OCI-LY1 (cell line): ENCODE results near the gene PLEKHG4B.

Experiments
- H2AFZ ChIP-seq: fragments of 200-600 bp; sonication (generic), shearing (Covaris generic); 2 replicates; pipeline ENCODE4 v1.6.0; 2014; ENCODE audit warnings: antibody characterized with exemption, mild to moderate bottlenecking, low read length
- H3F3A ChIP-seq: fragments of 200-600 bp; sonication (generic), shearing (Covaris generic); 2 replicates; pipeline ENCODE4 v1.6.0; 2014; ENCODE audit warnings: mild to moderate bottlenecking, antibody characterized with exemption, low read length, moderate library complexity; ENCODE audit not compliant: insufficient read depth
- H3K27ac ChIP-seq: fragments of 200-600 bp; sonication (generic); 2 replicates; pipeline ENCODE4 v1.5.1; 2014; ENCODE audit warnings: low read length, mixed run types, mild to moderate bottlenecking, low read depth; ENCODE audit not compliant: poor library complexity, severe bottlenecking
- H3K27me3 ChIP-seq: fragments of 200-600 bp; sonication (generic); 2 replicates; pipeline ENCODE4 v1.6.0; 2014; ENCODE audit warnings: antibody characterized with exemption, mild to moderate bottlenecking, low read length, moderate library complexity; ENCODE audit not compliant: insufficient read depth
- H3K36me3 ChIP-seq: fragments of 200-600 bp; sonication (generic); 2 replicates; pipeline ENCODE4 v1.6.1; 2014; ENCODE audit warnings: mild to moderate bottlenecking, antibody characterized with exemption, low read length, moderate library complexity, mixed read lengths; ENCODE audit not compliant: insufficient read depth
- H3K4me1 ChIP-seq: fragments of 200-600 bp; sonication (generic); 2 replicates; pipeline ENCODE4 v1.5.1; 2014; ENCODE audit warnings: mild to moderate bottlenecking, low read length, moderate library complexity; ENCODE audit not compliant: insufficient read depth, severe bottlenecking
- H3K4me2 ChIP-seq: fragments of 200-600 bp; sonication (generic), shearing (Covaris generic); 2 replicates; pipeline ENCODE4 v1.6.1; 2014; ENCODE audit warnings: low read length
- H3K4me3 ChIP-seq: fragments of 200-600 bp; sonication (generic); 2 replicates; pipeline ENCODE4 v1.5.1; 2014; ENCODE audit warnings: low read length, low read depth, mild to moderate bottlenecking, mixed read lengths; ENCODE audit not compliant: poor library complexity, severe bottlenecking
- H3K79me2 ChIP-seq: fragments of 200-600 bp; shearing (Covaris generic); 2 replicates; pipeline ENCODE4 v1.6.1; 2016; ENCODE audit warnings: mixed run types, low read length, mixed read lengths; ENCODE audit not compliant: insufficient read depth
- H3K9ac ChIP-seq: fragments of 200-600 bp; sonication (generic), shearing (Covaris generic); 2 replicates; pipeline ENCODE4 v1.6.1; 2014; ENCODE audit warnings: mild to moderate bottlenecking, low read length, mixed read lengths
- H3K9me2 ChIP-seq: fragments of 200-600 bp; sonication (generic), shearing (Covaris generic); 2 replicates; pipeline ENCODE4 v1.6.1; 2014; ENCODE audit warnings: low read depth, mild to moderate bottlenecking, low read length, mixed read lengths
- H3K9me3 ChIP-seq: fragments of 200-600 bp; shearing (Covaris generic); 2 replicates; pipeline ENCODE4 v1.6.1; 2014; ENCODE audit warnings: low read length, mixed read lengths
- H4K20me1 ChIP-seq: fragments of 200-600 bp; sonication (generic), shearing (Covaris generic); 2 replicates; pipeline ENCODE4 v1.6.0; 2016; ENCODE audit warnings: mild to moderate bottlenecking, low read length; ENCODE audit not compliant: insufficient read depth
- EZH2 ChIP-seq: fragments of 200-600 bp; sonication (generic), shearing (Covaris generic); IDR thresholded peaks from 2 replicates; pipeline ENCODE4 v1.8.0; 2017; ENCODE audit warnings: borderline replicate concordance, mixed run types, mild to moderate bottlenecking, antibody characterized with exemption, low read length, moderate library complexity, mixed read lengths
- TF ChIP-seq, protein P1 (sequence below): fragments of 200-600 bp; sonication (generic), shearing (Covaris generic); IDR thresholded peaks from 2 replicates; pipeline ENCODE4 v1.5.1; 2017; ENCODE audit warnings: mild to moderate bottlenecking, antibody characterized with exemption, low read length, moderate library complexity, mixed read lengths

PLEKHG4B gene

GRCh38 chr5:105504-106070, 13.6 kb downstream of the PLEKHG4B start:
- no peak overlapping the region for H3K4me2 ChIP-seq
- H3K79me2 ChIP-seq = no peaks in the 10 kb centered on the region
- no peaks in the 10 kb centered on the region for H3K27me3 ChIP-seq

GRCh38 chr5:106587-106986, 14.6 kb downstream of the PLEKHG4B start:
- H3K4me3 ChIP-seq = no peak overlapping the region
- no peaks in the 10 kb centered on the region for H3K27me3 ChIP-seq
- H3K4me2 ChIP-seq = no peak overlapping the region
- no peaks in the 10 kb centered on the region for H3K36me3 ChIP-seq
- H3K9me3 ChIP-seq = no peaks in the 10 kb centered on the region
- H2AFZ ChIP-seq = no peak overlapping the region
- H3K9me2 ChIP-seq = no peaks in the 10 kb centered on the region
- H4K20me1 ChIP-seq = no peaks in the 10 kb centered on the region
- no peak for TF ChIP-seq EZH2
- TF ChIP-seq, protein P1, sequence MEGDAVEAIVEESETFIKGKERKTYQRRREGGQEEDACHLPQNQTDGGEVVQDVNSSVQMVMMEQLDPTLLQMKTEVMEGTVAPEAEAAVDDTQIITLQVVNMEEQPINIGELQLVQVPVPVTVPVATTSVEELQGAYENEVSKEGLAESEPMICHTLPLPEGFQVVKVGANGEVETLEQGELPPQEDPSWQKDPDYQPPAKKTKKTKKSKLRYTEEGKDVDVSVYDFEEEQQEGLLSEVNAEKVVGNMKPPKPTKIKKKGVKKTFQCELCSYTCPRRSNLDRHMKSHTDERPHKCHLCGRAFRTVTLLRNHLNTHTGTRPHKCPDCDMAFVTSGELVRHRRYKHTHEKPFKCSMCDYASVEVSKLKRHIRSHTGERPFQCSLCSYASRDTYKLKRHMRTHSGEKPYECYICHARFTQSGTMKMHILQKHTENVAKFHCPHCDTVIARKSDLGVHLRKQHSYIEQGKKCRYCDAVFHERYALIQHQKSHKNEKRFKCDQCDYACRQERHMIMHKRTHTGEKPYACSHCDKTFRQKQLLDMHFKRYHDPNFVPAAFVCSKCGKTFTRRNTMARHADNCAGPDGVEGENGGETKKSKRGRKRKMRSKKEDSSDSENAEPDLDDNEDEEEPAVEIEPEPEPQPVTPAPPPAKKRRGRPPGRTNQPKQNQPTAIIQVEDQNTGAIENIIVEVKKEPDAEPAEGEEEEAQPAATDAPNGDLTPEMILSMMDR = no peak
- no peaks in the 10 kb centered on the region for H3K4me1 ChIP-seq
- H3F3A ChIP-seq = no peaks in the 10 kb centered on the region
- H3K79me2 ChIP-seq = no peaks in the 10 kb centered on the region
- no peak overlapping the region for H3K9ac ChIP-seq
- H3K27ac ChIP-seq = no peak overlapping the region

More at GRCh38 chr5:105504-106070, 13.6 kb downstream of the PLEKHG4B start:
- Histone ChIP-seq H3K36me3 (no peaks in the 10 kb centered on the region), H3K9me3 (no peaks in the 10 kb centered on the region), H3F3A (no peaks in the 10 kb centered on the region), H2AFZ (no peak overlapping the region), H4K20me1 (no peaks in the 10 kb centered on the region), H3K27ac (no peak overlapping the region), H3K4me3 (no peak overlapping the region), H3K9ac (no peak overlapping the region), H3K9me2 (no peaks in the 10 kb centered on the region), H3K4me1 (no peaks in the 10 kb centered on the region)
- no peak for TF ChIP-seq EZH2
- TF ChIP-seq, protein P1 = no peak

DNA sequence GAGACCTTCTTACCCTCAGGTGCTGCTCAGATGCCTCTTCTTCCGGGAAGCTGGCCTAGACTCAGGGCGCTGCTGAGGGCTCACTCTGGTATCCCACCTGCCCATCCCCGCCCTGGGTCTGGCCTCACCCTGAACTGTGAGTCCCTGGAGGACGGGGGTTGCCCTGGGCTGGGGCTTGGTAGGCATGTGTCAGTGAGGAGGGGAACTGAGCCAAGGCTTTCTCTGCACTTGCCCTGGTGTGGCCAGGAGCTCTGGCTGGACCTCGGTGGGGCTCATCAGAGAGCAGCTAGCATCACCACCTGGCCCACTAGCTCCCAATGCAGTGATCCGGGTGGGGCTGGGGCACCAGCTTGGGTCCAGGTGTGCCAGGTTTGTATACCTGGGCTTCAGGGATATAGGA, 15.6 kb downstream of the PLEKHG4B start:
- Histone ChIP-seq H3K4me2 (no peak overlapping the region), H3K4me1 (no peaks in the 10 kb centered on the region), H3K9me2 (no peaks in the 10 kb centered on the region), H3K36me3 (no peaks in the 10 kb centered on the region), H3K27me3 (no peaks in the 10 kb centered on the region), H3K4me3 (no peak overlapping the region), H3F3A (no peaks in the 10 kb centered on the region), H4K20me1 (no peaks in the 10 kb centered on the region), H3K9me3 (no peaks in the 10 kb centered on the region), H3K9ac (no peak overlapping the region), H2AFZ (no peak overlapping the region), H3K27ac (no peak overlapping the region), H3K79me2 (no peaks in the 10 kb centered on the region)
- TF ChIP-seq EZH2 = no peak
- TF ChIP-seq, protein P1 = no peak
